KOPT-K1 (cell line): ENCODE measurements around the gene NFIL3.
"Not testable (repeated sequence)": the region's sequence is repeated elsewhere in the genome, so short reads cannot be mapped to it uniquely, and the experiment has no call there.

Source experiments
- H3K27ac ChIP-seq: fragments of 200-600 bp; sonication (generic); 2 replicates; pipeline ENCODE4 v1.5.1; 2016; ENCODE audit warnings: antibody characterized with exemption, mild to moderate bottlenecking, low read depth, low read length; ENCODE audit not compliant: poor library complexity, severe bottlenecking
- H3K36me3 ChIP-seq: fragments of 200-600 bp; sonication (generic); 2 replicates; pipeline ENCODE4 v1.5.1; 2017; ENCODE audit warnings: antibody characterized with exemption, mild to moderate bottlenecking, low read length, moderate library complexity; ENCODE audit not compliant: insufficient read depth
- H3K9me3 ChIP-seq: fragments of 200-600 bp; sonication (generic); 2 replicates; pipeline ENCODE4 v1.5.1; 2017; ENCODE audit warnings: antibody characterized with exemption, low read length, mild to moderate bottlenecking; ENCODE audit not compliant: insufficient read depth, poor library complexity, severe bottlenecking

The NFIL3 gene

GRCh38 chr9:91391412-91391811 lies 32.2 kb downstream of the NFIL3 start:
- H3K9me3 ChIP-seq = no peaks in the 10 kb centered on the region
- no peaks in the 10 kb centered on the region for H3K36me3 ChIP-seq
- H3K27ac ChIP-seq = no peak overlapping the region

- not testable (repeated sequence) for H3K36me3 ChIP-seq, H3K27ac ChIP-seq, H3K9me3 ChIP-seq
Observed at GRCh38 chr9:91389686-91390085, 33.9 kb downstream of the NFIL3 start.

- Histone ChIP-seq H3K9me3 (no peaks in the 10 kb centered on the region), H3K36me3 (no peaks in the 10 kb centered on the region), H3K27ac (no peak overlapping the region)
Observed at GRCh38 chr9:91386765-91387164, 36.9 kb downstream of the NFIL3 start.

- Histone ChIP-seq H3K9me3 (no peaks in the 10 kb centered on the region), H3K27ac (no peak overlapping the region), H3K36me3 (no peaks in the 10 kb centered on the region)
Observed at GRCh38 chr9:91384954-91385353, 38.7 kb downstream of the NFIL3 start.

- Histone ChIP-seq H3K36me3 (no peaks in the 10 kb centered on the region), H3K9me3 (no peaks in the 10 kb centered on the region), H3K27ac (no peak overlapping the region)
Observed at GRCh38 chr9:91383577-91383976, 40.1 kb downstream of the NFIL3 start.

- Histone ChIP-seq H3K27ac (no peak overlapping the region), H3K9me3 (no peaks in the 10 kb centered on the region), H3K36me3 (no peaks in the 10 kb centered on the region)
Observed at GRCh38 chr9:91382298-91382697, 41.3 kb downstream of the NFIL3 start.

GRCh38 chr9:91379426-91379825 lies 44.2 kb downstream of the NFIL3 start:
- no peaks in the 10 kb centered on the region for H3K36me3 ChIP-seq

GRCh38 chr9:91378695-91379127 lies 44.9 kb downstream of the NFIL3 start:
- Histone ChIP-seq H3K9me3 (no peaks in the 10 kb centered on the region), H3K27ac (no peak overlapping the region), H3K36me3 (no peaks in the 10 kb centered on the region)

More at GRCh38 chr9:91379426-91379825, 44.2 kb downstream of the NFIL3 start:
- H3K27ac ChIP-seq = no peak overlapping the region
- H3K9me3 ChIP-seq = no peaks in the 10 kb centered on the region

GRCh38 chr9:91378054-91378453 lies 45.6 kb downstream of the NFIL3 start:
- not testable (repeated sequence) for H3K27ac ChIP-seq, H3K9me3 ChIP-seq, H3K36me3 ChIP-seq

- H3K27ac ChIP-seq = no peak overlapping the region
- H3K9me3 ChIP-seq = no peaks in the 10 kb centered on the region
- no peaks in the 10 kb centered on the region for H3K36me3 ChIP-seq
Observed at GRCh38 chr9:91376239-91376638, 47.4 kb downstream of the NFIL3 start.

GRCh38 chr9:91374939-91375338 lies 48.7 kb downstream of the NFIL3 start:
- Histone ChIP-seq H3K9me3 (no peaks in the 10 kb centered on the region), H3K36me3 (no peaks in the 10 kb centered on the region), H3K27ac (no peak overlapping the region)

- Histone ChIP-seq H3K27ac (no peak overlapping the region), H3K36me3 (no peaks in the 10 kb centered on the region), H3K9me3 (no peaks in the 10 kb centered on the region)
Observed at GRCh38 chr9:91371894-91372293, 51.7 kb downstream of the NFIL3 start.

- not testable (repeated sequence) for H3K27ac ChIP-seq, H3K9me3 ChIP-seq, H3K36me3 ChIP-seq
Observed at GRCh38 chr9:91370006-91370405, 53.6 kb downstream of the NFIL3 start.

- Histone ChIP-seq H3K9me3 (peaks cover 18% of the 10 kb centered on the region), H3K36me3 (no peaks in the 10 kb centered on the region), H3K27ac (no peak overlapping the region)
Observed at GRCh38 chr9:91364702-91365101, 58.9 kb downstream of the NFIL3 start.

GRCh38 chr9:91364005-91364404 lies 59.6 kb downstream of the NFIL3 start:
- peaks cover 18% of the 10 kb centered on the region for H3K9me3 ChIP-seq
- H3K36me3 ChIP-seq = no peaks in the 10 kb centered on the region
- no peak overlapping the region for H3K27ac ChIP-seq

GRCh38 chr9:91362051-91362611 lies 61.5 kb downstream of the NFIL3 start:
- H3K9me3 ChIP-seq = peaks cover 18% of the 10 kb centered on the region
- no peaks in the 10 kb centered on the region for H3K36me3 ChIP-seq
- H3K27ac ChIP-seq = peak overlapping the region; percentile 72
